IMR-90 (cell line): ENCODE measurements around the gene PTMS.

Experiments
- CHD1 ChIP-seq: IDR thresholded peaks from 2 replicates; pipeline ENCODE4 v1.6.1; 2012; ENCODE audit warnings: low read depth, low read length, improper control_type of control experiment
- POLR2A ChIP-seq: IDR thresholded peaks from 2 replicates; pipeline ENCODE4 v1.6.1; 2012; ENCODE audit warnings: mild to moderate bottlenecking, low read depth, low read length
- RCOR1 ChIP-seq: IDR thresholded peaks from 2 replicates; pipeline ENCODE4 v1.6.1; 2012; ENCODE audit warnings: mild to moderate bottlenecking, low read length, improper control_type of control experiment; ENCODE audit not compliant: insufficient replicate concordance
- TF ChIP-seq, protein P1 (sequence below): conservative IDR thresholded peaks from 2 replicates; pipeline ENCODE4 v1.5.1; 2012; ENCODE audit warnings: mild to moderate bottlenecking, low read depth, low read length, improper control_type of control experiment

DNA sequence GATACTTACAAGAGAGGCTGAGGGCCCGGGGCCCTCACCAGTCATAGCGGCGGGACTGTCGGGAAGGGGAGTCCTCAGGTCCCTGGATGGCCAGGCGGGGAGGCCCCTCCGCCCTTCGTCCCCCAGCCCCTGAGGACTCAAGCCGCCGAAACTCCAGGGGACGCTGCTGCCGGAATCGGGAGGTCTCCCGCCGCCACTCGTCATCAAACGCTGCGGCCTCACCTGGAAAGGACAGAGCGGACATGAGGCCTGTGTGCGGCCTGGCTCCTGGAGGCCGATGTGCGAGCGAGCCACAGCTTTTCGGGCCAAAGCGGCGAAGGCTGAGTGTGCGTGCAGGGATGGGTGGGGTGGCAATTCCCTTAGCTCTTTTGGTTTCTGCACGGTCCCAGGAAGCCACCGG is 17.4 kb upstream of the PTMS start:
- TF ChIP-seq, protein P1, sequence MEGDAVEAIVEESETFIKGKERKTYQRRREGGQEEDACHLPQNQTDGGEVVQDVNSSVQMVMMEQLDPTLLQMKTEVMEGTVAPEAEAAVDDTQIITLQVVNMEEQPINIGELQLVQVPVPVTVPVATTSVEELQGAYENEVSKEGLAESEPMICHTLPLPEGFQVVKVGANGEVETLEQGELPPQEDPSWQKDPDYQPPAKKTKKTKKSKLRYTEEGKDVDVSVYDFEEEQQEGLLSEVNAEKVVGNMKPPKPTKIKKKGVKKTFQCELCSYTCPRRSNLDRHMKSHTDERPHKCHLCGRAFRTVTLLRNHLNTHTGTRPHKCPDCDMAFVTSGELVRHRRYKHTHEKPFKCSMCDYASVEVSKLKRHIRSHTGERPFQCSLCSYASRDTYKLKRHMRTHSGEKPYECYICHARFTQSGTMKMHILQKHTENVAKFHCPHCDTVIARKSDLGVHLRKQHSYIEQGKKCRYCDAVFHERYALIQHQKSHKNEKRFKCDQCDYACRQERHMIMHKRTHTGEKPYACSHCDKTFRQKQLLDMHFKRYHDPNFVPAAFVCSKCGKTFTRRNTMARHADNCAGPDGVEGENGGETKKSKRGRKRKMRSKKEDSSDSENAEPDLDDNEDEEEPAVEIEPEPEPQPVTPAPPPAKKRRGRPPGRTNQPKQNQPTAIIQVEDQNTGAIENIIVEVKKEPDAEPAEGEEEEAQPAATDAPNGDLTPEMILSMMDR: no peak
- no peak for TF ChIP-seq RCOR1
- no peak for TF ChIP-seq CHD1
- no peak for TF ChIP-seq POLR2A
